HuH-7.5 (cell line): ENCODE results near the gene SCN5A.

Experiments used
- DNase-seq: peaks from one replicate; pipeline ENCODE4 v3.0.0; 2011; ENCODE audit warnings: low spot score

Gene SCN5A

GRCh38 chr3:38560996-38561717 is 88.3 kb downstream of the SCN5A start:
- DNase-seq = no peak

- no peak for DNase-seq
Observed at GRCh38 chr3:38560284-38560683, 89.2 kb downstream of the SCN5A start.

GRCh38 chr3:38558864-38559263 is 90.6 kb downstream of the SCN5A start:
- no peak for DNase-seq

- DNase-seq = no peak
Observed at GRCh38 chr3:38556640-38557358, 92.7 kb downstream of the SCN5A start.

GRCh38 chr3:38555926-38556325 is 93.6 kb downstream of the SCN5A start:
- DNase-seq = no peak

- no peak for DNase-seq
Observed at GRCh38 chr3:38555149-38555840, 94.2 kb downstream of the SCN5A start.

GRCh38 chr3:38554127-38554827 is 95.2 kb downstream of the SCN5A start:
- no peak for DNase-seq

- DNase-seq = no peak
Observed at GRCh38 chr3:38553071-38553470, 96.4 kb downstream of the SCN5A start.

GRCh38 chr3:38552364-38552763 is 97.1 kb downstream of the SCN5A start:
- no peak for DNase-seq

GRCh38 chr3:38551026-38551832 is 98.3 kb downstream of the SCN5A start:
- DNase-seq = no peak

GRCh38 chr3:38549957-38550840 is 99.3 kb downstream of the SCN5A start:
- DNase-seq = no peak

GRCh38 chr3:38549486-38549885 is 100.0 kb downstream of the SCN5A start:
- no peak for DNase-seq

- no peak for DNase-seq
Observed at GRCh38 chr3:38549082-38549481, 100.4 kb downstream of the SCN5A start.

- DNase-seq = no peak
Observed at GRCh38 chr3:38548154-38548931, 101.1 kb downstream of the SCN5A start.

GRCh38 chr3:38545983-38546382 is 103.5 kb downstream of the SCN5A start:
- DNase-seq = no peak

- DNase-seq = no peak
Observed at GRCh38 chr3:38545550-38545949, 103.9 kb downstream of the SCN5A start.

GRCh38 chr3:38544926-38545325 is 104.6 kb downstream of the SCN5A start:
- no peak for DNase-seq

GRCh38 chr3:38543586-38543985 is 105.9 kb downstream of the SCN5A start:
- DNase-seq = no peak

GRCh38 chr3:38542401-38543298 is 106.8 kb downstream of the SCN5A start:
- DNase-seq = no peak
